GM12878 (cell line): Measurements from ENCODE around the gene POR.

Experiments used
- EZH2 ChIP-seq: IDR thresholded peaks from 2 replicates; pipeline ENCODE4 v1.6.1; 2012; ENCODE audit warnings: low read depth, mild to moderate bottlenecking, control low read depth, inconsistent platforms, low read length, borderline replicate concordance; ENCODE audit not compliant: control insufficient read depth
- HCFC1 ChIP-seq: fragments of 150-350 bp; IDR thresholded peaks from 2 replicates; pipeline ENCODE4 v1.6.1; 2014; ENCODE audit warnings: low read length
- NR2F1 ChIP-seq: fragments of 450-650 bp; conservative IDR thresholded peaks from 2 replicates; pipeline ENCODE4 v1.6.1; 2017; ENCODE audit warnings: mild to moderate bottlenecking
- SPI1 ChIP-seq: IDR thresholded peaks from 2 replicates; pipeline ENCODE4 v1.6.1; 2011; ENCODE audit warnings: low read depth, mild to moderate bottlenecking, low read length, moderate library complexity, borderline replicate concordance; ENCODE audit not compliant: insufficient read depth
- TARDBP ChIP-seq: IDR thresholded peaks from 2 replicates; pipeline ENCODE4 v1.6.1; 2016; ENCODE audit warnings: borderline replicate concordance
- TF ChIP-seq, protein P1 (sequence below): IDR thresholded peaks from 2 replicates; pipeline ENCODE4 v1.6.1; 2012; ENCODE audit warnings: low read depth, low read length, improper control_type of control experiment
- TF ChIP-seq, protein P2 (sequence below), 3 experiments: IDR thresholded peaks in 2 of 3; conservative IDR thresholded peaks in 1 of 3; 2 replicates each; pipeline ENCODE4 v1.5.1; 2011; ENCODE audit warnings: low read depth in 3 of 3, low read length in 3 of 3, mild to moderate bottlenecking in 3 of 3, control low read depth in 2 of 3, moderate library complexity in 2 of 3, inconsistent platforms in 1 of 3, mixed read lengths in 1 of 3; ENCODE audit not compliant: control insufficient read depth in 2 of 3, insufficient read depth in 1 of 3; ENCODE audit errors: extremely low read depth in 1 of 3
- TF ChIP-seq, protein P3 (sequence below): fragments of 450-650 bp; IDR thresholded peaks from 2 replicates; pipeline ENCODE4 v1.6.1; 2016; ENCODE audit warnings: mild to moderate bottlenecking, moderate library complexity, borderline replicate concordance

DNA sequence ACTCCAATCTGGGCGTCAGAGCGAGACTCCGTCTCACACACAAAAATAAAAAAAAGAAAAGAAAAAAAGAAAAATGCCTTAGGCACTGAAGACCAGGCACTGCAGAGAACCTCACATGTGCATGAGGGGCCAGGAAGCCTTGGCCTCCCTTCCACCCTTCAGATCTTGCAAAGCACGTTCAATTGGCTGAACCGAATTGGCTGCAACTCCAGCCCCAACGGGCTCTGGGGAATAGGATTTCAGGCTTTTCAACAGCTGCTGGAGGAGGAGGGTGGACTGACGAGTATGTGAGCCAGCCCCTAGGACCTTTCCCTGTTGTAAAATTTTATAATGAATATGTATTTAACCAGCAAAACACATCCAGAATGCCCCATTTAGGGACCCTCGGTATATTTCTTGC lies 62.8 kb downstream of the POR start:
- TF ChIP-seq TARDBP (no peak), NR2F1 (no peak), HCFC1 (no peak), EZH2 (no peak), SPI1 (no peak)
- TF ChIP-seq, protein P1, sequence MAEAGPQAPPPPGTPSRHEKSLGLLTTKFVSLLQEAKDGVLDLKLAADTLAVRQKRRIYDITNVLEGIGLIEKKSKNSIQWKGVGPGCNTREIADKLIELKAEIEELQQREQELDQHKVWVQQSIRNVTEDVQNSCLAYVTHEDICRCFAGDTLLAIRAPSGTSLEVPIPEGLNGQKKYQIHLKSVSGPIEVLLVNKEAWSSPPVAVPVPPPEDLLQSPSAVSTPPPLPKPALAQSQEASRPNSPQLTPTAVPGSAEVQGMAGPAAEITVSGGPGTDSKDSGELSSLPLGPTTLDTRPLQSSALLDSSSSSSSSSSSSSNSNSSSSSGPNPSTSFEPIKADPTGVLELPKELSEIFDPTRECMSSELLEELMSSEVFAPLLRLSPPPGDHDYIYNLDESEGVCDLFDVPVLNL: no peak
- TF ChIP-seq, protein P2, sequence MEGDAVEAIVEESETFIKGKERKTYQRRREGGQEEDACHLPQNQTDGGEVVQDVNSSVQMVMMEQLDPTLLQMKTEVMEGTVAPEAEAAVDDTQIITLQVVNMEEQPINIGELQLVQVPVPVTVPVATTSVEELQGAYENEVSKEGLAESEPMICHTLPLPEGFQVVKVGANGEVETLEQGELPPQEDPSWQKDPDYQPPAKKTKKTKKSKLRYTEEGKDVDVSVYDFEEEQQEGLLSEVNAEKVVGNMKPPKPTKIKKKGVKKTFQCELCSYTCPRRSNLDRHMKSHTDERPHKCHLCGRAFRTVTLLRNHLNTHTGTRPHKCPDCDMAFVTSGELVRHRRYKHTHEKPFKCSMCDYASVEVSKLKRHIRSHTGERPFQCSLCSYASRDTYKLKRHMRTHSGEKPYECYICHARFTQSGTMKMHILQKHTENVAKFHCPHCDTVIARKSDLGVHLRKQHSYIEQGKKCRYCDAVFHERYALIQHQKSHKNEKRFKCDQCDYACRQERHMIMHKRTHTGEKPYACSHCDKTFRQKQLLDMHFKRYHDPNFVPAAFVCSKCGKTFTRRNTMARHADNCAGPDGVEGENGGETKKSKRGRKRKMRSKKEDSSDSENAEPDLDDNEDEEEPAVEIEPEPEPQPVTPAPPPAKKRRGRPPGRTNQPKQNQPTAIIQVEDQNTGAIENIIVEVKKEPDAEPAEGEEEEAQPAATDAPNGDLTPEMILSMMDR (IDR thresholded peaks at IDR 0.05 in 2 of 3, conservative IDR thresholded peaks at IDR 0.05 in 1 of 3; ENCODE audit: control insufficient read depth in 2 of 3, extremely low read depth in 1 of 3, insufficient read depth in 1 of 3, low read depth in 3 of 3, low read length in 3 of 3): no peak
- TF ChIP-seq, protein P3, sequence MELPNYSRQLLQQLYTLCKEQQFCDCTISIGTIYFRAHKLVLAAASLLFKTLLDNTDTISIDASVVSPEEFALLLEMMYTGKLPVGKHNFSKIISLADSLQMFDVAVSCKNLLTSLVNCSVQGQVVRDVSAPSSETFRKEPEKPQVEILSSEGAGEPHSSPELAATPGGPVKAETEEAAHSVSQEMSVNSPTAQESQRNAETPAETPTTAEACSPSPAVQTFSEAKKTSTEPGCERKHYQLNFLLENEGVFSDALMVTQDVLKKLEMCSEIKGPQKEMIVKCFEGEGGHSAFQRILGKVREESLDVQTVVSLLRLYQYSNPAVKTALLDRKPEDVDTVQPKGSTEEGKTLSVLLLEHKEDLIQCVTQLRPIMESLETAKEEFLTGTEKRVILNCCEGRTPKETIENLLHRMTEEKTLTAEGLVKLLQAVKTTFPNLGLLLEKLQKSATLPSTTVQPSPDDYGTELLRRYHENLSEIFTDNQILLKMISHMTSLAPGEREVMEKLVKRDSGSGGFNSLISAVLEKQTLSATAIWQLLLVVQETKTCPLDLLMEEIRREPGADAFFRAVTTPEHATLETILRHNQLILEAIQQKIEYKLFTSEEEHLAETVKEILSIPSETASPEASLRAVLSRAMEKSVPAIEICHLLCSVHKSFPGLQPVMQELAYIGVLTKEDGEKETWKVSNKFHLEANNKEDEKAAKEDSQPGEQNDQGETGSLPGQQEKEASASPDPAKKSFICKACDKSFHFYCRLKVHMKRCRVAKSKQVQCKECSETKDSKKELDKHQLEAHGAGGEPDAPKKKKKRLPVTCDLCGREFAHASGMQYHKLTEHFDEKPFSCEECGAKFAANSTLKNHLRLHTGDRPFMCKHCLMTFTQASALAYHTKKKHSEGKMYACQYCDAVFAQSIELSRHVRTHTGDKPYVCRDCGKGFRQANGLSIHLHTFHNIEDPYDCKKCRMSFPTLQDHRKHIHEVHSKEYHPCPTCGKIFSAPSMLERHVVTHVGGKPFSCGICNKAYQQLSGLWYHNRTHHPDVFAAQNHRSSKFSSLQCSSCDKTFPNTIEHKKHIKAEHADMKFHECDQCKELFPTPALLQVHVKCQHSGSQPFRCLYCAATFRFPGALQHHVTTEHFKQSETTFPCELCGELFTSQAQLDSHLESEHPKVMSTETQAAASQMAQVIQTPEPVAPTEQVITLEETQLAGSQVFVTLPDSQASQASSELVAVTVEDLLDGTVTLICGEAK: no peak
